HG02610 (cell line): ENCODE results near the gene LIPC.

Experiments
- ATAC-seq: cut with Tn5 transposase; IDR thresholded peaks from one replicate; pipeline ENCODE4 v1.9.1; 2021; ENCODE audit warnings: mild to moderate bottlenecking, moderate library complexity; ENCODE audit not compliant: unreplicated experiment

LIPC gene

GRCh38 chr15:58490888-58491473, 59.2 kb downstream of the LIPC start:
- ATAC-seq, result no peak

- ATAC-seq, result no peak
Measured at GRCh38 chr15:58491499-58492202, 59.9 kb downstream of the LIPC start.

GRCh38 chr15:58492661-58493397, 61.0 kb downstream of the LIPC start:
- no peak for ATAC-seq

GRCh38 chr15:58494567-58494966, 62.8 kb downstream of the LIPC start:
- ATAC-seq, result no peak

- no peak for ATAC-seq
Measured at GRCh38 chr15:58495891-58496408, 64.2 kb downstream of the LIPC start.

- ATAC-seq, result no peak
Measured at GRCh38 chr15:58497046-58497785, 65.4 kb downstream of the LIPC start.

- no peak for ATAC-seq
Measured at GRCh38 chr15:58498821-58499580, 67.2 kb downstream of the LIPC start.

- no peak for ATAC-seq
Measured at GRCh38 chr15:58501006-58501405, 69.2 kb downstream of the LIPC start.

- ATAC-seq, result no peak
Measured at GRCh38 chr15:58501636-58502188, 69.9 kb downstream of the LIPC start.

GRCh38 chr15:58503139-58504027, 71.6 kb downstream of the LIPC start:
- ATAC-seq, result no peak

GRCh38 chr15:58504674-58505234, 73.0 kb downstream of the LIPC start:
- no peak for ATAC-seq

- ATAC-seq, result no peak
Measured at GRCh38 chr15:58505581-58505980, 73.8 kb downstream of the LIPC start.

- ATAC-seq, result no peak
Measured at GRCh38 chr15:58506064-58506490, 74.3 kb downstream of the LIPC start.

- ATAC-seq, result no peak
Measured at GRCh38 chr15:58506783-58507668, 75.2 kb downstream of the LIPC start.

- no peak for ATAC-seq
Measured at GRCh38 chr15:58509556-58509955, 77.8 kb downstream of the LIPC start.

GRCh38 chr15:58510715-58511598, 79.2 kb downstream of the LIPC start:
- ATAC-seq, result no peak

GRCh38 chr15:58511599-58511987, 79.8 kb downstream of the LIPC start:
- ATAC-seq, result no peak
